HG03095 (cell line): ENCODE results near the gene ZNF160.
"Not testable (repeated sequence)": the region's sequence is repeated elsewhere in the genome, so short reads cannot be mapped to it uniquely, and the experiment has no call there.

Experiments
- ATAC-seq: cut with Tn5 transposase; IDR thresholded peaks from one replicate; pipeline ENCODE4 v1.9.1; 2021; ENCODE audit warnings: moderate library complexity; ENCODE audit not compliant: unreplicated experiment

The ZNF160 gene

GRCh38 chr19:53103234-53104203, at the start of gene ZNF160:
Gene ZNF160 (minus strand): TSS chr19:53103422. CDS start chr19:53086276, 17,146 bp downstream.
- ATAC-seq = peak; percentile 96

DNA sequence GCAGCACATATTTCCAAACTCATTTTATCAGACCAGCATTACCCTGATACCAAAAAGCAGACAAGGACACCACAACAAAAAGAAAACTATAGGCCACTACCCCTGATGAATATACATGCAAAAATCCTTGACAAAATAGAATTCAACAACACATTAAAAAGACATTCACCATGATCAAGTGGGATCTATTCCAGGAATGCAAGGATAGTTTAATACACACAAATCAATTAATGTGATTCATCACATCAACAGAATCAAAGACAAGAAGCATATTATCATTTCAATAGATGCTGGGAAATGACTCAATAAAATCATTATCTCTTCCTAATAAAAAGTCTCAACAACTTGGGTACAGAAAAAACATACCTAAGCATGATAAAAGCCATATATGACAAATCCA, 44.4 kb upstream of the ZNF160 start:
- ATAC-seq = no peak

DNA sequence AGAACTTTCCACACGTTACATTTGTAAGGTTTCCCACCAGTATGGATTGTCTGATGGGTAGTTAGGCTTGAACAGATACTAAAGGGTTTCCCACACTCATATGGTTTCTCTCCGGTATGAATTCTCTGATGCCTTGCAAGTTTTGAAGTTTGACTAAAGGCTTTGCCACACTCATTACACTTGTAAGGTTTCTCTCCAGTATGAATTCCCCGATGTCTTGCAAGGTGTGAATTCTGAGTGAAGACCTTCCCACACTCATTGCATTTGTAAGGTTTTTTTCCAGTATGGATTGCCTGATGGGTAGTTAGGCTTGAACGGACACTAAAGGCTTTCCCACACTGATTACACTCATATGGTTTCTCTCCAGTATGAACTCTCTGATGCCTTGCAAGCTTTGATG, 37.1 kb upstream of the ZNF160 start:
- ATAC-seq = no peak

DNA sequence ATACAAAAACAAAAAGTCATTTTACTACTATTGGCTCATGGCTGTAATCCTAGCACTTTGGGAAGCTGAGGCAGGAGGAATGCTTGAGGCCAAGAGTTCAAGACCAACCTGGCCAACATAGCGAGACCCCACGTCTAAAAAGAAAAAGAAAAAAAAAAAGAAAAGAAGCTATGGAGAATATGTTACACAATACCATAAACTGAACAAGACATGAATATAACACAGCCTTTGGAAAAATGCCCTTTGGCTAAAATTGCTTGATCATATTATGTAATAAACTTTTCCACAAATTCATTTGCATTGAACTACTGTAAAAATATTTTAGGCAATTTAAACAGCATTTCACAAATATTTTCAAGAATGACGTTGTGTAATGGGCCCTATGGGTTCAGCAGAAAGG, 33.2 kb upstream of the ZNF160 start:
- ATAC-seq = no peak

GRCh38 chr19:53132141-53132991, 29.1 kb upstream of the ZNF160 start, which contains the start of gene ZNF415:
Gene ZNF415 (minus strand): TSS chr19:53132910. CDS start chr19:53122676, 10,234 bp downstream.
- ATAC-seq = no peak

DNA sequence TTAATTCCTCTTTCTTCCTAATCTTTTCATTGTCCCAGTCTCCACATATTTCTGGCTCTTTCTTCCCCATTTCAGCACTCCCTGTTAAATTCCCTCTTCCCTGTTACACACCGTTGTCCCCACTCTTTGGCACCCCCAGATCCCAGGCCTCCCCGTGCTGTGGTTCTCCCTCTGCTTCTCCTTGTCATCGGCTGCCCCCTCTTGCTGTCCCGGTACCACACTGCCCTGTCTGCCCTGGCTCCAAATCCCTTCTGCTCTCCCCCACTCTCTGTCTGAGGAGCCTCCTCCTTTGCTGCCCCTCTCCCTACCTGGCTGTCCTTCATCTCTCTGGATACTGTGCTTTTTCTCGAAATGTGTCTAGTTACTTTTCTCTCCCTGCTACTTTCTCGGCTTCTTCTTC, 28.5 kb upstream of the ZNF160 start:
- no peak for ATAC-seq

DNA sequence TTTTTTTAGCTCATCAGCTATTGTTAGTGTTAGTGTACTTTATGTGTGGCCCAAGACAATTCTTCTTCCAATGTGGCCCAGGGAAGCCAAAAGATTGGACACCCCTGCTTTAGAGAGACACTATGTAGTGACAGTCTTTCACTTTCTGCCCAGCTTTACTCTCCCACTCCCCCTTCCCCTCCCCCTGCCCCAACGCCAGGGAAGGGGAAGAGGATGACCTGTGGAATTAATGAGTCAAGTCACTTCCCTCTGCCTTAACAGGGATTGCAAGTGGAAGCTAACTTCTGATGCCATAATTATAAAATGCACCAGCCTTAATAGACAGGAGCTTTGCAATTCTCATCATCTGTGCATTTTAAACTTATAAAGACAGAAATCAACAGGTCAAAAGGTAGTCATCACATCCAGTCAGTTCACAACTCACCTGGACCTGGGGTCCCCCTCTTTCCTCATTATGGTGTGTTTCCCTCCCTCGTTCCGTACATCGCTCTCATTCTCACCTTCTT, 27.9 kb upstream of the ZNF160 start:
- no peak for ATAC-seq

GRCh38 chr19:53130506-53130905, 27.3 kb upstream of the ZNF160 start:
- ATAC-seq = no peak

GRCh38 chr19:53126733-53127526, 23.7 kb upstream of the ZNF160 start:
- ATAC-seq = not testable (repeated sequence)

DNA sequence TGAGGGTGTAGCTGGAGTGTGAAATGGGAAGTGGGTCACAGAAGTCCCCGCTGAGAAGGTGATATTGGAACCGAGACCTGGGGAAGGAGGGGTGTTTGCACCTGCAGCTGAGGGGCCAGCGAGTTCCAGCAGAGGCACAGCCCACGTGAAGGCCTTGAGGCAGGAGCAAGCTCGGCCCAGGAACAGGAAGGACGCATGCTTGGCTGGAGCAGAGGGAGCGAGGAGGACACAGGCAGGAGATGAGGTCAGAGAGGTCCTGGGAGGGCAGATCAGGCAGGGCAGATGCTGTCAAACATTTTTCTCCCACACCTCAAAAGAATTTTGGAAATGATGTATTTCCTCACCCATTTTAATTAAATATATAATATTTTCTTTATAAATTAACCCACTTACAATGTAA, 20.2 kb upstream of the ZNF160 start:
- ATAC-seq = no peak

DNA sequence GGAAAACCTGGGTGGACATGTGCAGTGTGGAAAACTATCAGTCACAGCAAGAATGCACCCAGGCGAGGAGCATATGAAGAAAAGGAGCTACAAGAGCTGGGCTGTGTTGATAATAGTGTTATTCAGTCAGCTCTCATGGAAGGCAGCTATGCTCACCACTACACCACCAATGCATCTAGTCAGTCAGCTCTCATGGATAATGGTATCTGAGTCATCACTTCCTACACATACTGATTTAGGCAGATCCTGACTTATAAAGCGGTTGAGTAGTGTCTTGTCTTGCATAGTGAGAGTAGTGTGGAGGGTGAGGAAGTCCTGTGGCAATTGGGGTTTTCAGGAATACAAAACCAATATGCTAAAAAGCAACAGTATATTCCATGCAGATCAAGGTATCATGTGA, 9.1 kb upstream of the ZNF160 start:
- no peak for ATAC-seq

- no peak for ATAC-seq
Measured at GRCh38 chr19:53109527-53109926, 6.3 kb upstream of the ZNF160 start.

DNA sequence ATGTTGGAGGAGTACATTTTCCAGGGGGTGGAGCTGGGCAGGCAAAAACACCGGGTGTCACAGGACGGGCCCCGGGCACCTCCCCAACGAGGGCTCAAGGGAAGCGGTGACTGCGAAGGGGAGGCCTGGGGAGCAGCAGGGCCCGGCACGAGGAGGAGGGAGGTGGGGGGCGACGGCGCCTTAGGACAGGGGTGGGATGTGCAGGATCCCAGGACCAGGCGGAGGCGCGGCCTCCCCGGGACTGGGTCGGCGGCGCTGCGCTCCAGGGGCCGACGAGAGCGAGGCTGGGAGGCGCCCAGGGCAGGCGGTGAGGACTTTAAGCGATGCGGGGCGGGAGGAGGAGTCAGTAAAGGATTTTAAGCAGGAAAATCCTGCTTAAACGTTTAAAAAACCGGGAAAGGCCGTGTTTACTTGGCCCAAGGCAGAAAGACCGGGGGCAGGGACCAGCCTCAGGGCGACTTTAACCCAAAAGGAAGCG, 427 bp downstream of the ZNF160 start:
- ATAC-seq = peak; percentile 23

DNA sequence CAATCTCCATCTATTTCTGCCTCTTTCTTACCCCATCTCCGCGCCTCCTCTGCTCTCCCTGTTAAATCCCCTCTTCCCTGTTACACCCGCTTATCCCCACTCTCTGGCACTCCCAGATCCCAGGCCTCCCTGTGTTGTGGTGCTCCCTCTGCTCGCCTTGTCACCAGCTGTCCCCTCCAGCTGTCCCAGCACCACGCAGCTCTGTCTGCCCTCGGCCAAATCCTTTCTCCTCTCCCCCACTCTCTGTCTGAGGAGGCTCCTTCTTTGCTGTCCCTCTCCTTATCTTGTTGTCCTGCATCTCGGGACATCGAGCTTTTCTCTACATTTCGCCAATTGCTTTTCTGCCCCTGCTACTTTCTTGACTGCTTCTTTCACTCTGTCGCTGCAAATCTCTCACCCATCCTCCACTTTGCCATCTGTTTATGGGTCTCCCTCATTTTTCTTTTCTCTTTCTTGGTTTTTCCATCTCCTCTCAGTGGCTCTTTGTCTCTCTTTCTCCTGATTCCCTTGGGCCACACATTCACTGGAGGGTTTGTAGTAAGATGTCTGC, 941 bp downstream of the ZNF160 start:
- ATAC-seq = no peak

DNA sequence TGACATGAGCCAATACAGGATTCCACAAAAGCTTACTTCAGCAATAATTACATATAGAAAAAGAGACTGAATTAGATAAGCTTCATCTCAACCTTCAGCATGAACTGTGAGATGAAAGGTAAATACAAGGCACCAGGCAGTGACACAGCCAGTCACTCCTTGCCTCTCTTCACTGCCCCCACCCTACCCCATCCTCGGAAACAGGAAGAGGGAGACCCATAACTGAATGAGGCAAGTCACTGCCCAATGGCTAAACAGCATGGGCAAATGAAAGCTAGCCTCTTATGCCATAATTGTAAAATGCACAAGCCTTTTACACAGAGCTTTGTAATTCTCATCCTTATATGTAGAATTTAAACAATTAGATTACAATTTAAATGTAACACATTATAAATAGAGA, 1.7 kb downstream of the ZNF160 start:
- ATAC-seq = no peak

DNA sequence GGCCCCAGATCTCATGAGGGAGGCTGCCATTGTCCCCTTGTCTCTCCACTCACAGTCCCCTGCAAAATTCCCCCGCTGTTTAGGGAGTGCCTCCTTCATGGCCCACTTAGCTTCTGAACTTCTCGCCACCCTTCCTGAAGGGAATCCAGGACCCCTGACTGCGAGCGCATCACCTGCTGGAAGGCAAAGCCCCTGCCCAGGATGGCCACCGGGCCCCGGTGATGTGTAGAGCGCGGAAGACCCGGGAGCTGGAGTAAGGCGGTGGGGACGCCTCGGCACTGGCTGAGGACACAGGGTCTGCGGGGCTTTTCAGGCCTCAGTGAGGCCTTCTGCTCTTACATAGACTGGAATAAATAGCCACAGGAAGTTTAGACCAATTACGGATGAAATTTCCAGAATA, 4.7 kb downstream of the ZNF160 start:
- ATAC-seq = not testable (repeated sequence)

GRCh38 chr19:53096982-53097690, 6.1 kb downstream of the ZNF160 start:
- ATAC-seq = not testable (repeated sequence)

DNA sequence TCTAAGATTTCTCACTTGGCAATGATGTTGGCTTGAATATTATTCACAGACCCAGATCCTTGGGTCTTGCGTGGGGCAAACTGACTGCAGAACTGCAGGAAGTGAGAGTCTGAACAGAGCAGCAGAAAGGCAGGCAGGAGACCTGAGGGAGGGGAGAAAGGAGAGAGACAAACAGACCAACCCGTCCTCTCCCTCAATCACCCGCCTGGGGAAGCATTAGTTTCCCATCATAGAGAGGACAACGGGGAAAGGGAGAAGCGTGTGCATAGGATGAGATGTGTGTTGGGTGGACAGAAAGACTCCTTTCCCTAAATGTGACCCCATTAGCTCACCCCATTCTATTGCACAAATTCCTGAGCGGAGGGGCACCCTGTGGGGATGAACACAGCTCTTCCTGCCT, 6.6 kb downstream of the ZNF160 start:
- not testable (repeated sequence) for ATAC-seq

DNA sequence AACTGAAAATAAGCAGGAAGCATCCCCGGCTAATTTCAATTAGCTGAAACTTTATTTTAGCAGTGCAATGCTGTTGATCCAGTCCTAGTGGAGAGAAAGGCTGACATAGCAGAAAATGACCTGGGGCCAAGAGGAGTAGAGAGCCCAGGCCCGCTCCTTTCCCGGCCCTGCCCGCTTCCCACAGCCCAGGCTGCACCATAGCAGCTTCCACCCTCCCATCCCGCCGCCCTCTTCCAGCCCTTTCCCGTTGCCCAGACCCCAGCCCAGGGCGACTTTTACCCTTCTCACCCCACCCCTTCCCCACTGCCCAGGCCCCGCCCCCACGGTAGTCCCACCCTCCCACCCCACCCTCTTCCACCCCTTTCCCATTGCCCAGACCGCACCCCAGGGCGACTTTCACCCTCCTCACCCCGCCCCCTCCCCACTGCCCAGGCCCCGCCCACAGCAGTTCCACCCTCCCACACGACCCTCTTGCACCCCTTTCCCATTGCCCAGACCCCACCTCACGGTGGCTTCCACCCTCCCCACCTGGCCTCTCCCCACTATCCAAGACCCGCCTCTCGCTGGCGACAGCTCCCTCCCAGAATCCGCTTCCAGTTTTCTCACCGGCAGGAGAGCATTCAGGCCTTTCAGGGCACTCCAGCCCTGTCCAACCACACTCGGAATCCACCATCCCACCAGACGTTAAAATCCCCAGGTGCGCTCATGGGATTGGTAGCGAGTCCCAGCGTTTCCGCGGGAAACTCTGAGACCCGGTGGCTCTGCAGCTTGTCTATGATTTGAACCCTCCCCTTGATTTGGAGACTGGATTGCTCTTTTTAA, 8.3 kb downstream of the ZNF160 start:
- ATAC-seq = no peak
